Mucosa of rectum (tissue), 2 donors: ENCODE results near the gene PIGV.
A peak's percentile ranks its signal among the peaks of the same experiment; 100 is the strongest.

ENCODE experiments used
- H3K27ac ChIP-seq, 2 donors: one replicate each; pipeline ENCODE4 v1.7.0; 2013; ENCODE audit warnings: inconsistent platforms in 2 of 2, low read depth in 2 of 2, low read length in 2 of 2
- H3K27me3 ChIP-seq, 2 donors: one replicate each; pipeline ENCODE4 v1.7.0; 2013; ENCODE audit warnings: low read length in 2 of 2; ENCODE audit not compliant: control insufficient read depth in 2 of 2, insufficient read depth in 2 of 2
- H3K36me3 ChIP-seq, 2 donors: one replicate each; pipeline ENCODE4 v1.7.0; 2013; ENCODE audit warnings: low read length in 2 of 2; ENCODE audit not compliant: control insufficient read depth in 2 of 2, insufficient read depth in 2 of 2
- H3K4me1 ChIP-seq, 2 donors: one replicate each; pipeline ENCODE4 v1.7.0; 2013; ENCODE audit warnings: low read length in 2 of 2, mild to moderate bottlenecking in 1 of 2; ENCODE audit not compliant: control insufficient read depth in 2 of 2, insufficient read depth in 2 of 2
- H3K4me3 ChIP-seq, 2 donors: one replicate each; pipeline ENCODE4 v1.7.0; 2013; ENCODE audit warnings: low read length in 2 of 2
- H3K9ac ChIP-seq, 2 donors: one replicate each; pipeline ENCODE4 v1.7.0; 2013; ENCODE audit warnings: low read length in 2 of 2, low read depth in 1 of 2, mild to moderate bottlenecking in 1 of 2
- H3K9me3 ChIP-seq, 2 donors: one replicate each; pipeline ENCODE4 v1.7.0; 2013; ENCODE audit warnings: low read length in 2 of 2; ENCODE audit not compliant: control insufficient read depth in 2 of 2
- donor health status: healthy.
- donor health status: Normal muscosa, but diverticular disease.

Gene PIGV

DNA sequence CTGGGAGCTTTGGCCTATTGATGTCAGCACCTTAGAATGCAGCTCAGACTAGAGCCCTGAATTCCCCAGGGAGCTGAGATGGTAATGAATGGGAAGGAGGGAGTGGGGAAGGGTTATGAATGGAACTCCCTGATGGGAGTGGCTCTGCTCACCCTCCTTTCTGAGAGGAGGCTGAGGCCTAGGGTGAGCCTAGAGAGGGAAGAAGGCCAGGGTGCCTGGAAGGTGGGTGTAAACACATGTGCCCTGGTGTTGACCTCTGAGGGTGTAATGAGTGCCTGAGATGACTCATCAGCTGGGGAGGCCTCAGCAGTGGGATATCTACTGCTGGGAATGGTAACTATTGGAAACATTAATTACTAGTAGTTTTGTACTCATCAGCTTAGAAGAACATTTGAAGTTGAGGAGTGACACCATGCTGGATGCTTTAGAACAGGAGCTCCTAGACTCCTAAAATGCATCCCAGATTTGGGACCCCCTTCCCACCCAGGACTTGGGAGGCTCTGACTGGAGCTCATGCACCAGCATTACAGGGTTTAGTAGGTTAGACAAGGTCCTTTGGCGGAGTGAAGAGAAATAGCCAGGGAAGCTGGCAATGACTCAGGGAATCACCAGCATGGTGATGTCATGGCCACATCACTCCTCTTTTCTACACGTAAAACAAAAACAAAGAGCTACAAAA lies 16.0 kb upstream of the PIGV start:
- Histone ChIP-seq H3K27me3 (no peaks in the 10 kb centered on the region), H3K4me3 (no peak overlapping the region), H3K9ac (no peak overlapping the region), H3K36me3 (peaks cover 83 to 92% of the 10 kb centered on the region in 2 donors), H3K9me3 (no peaks in the 10 kb centered on the region), H3K4me1 (peaks cover 0 to 5% of the 10 kb centered on the region in 2 donors), H3K27ac (no peak overlapping the region)

DNA sequence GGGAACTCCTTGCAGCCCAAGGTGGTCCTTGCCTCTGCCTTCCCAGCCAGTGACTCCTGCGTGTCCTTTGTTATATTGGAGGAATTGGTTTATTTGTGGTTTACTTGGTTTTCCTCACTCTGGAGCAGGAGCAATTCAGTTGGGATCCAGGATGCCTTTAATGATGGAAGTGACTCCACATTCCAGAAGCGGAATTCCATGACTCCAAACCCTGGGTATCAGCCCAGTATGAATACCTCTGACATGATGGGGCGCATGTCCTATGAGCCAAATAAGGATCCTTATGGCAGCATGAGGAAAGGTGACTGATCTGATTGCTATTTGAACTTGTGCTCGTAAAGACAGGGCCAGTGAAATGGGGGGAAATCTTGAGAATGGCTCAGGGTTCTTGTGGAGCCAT lies 15.1 kb upstream of the PIGV start:
- H3K27me3 ChIP-seq: no peaks in the 10 kb centered on the region
- peaks cover 81 to 87% of the 10 kb centered on the region in 2 donors for H3K36me3 ChIP-seq
- no peak overlapping the region for H3K9ac ChIP-seq
- no peak overlapping the region for H3K27ac ChIP-seq
- no peak overlapping the region for H3K4me3 ChIP-seq
- H3K9me3 ChIP-seq: no peaks in the 10 kb centered on the region
- peaks cover 0 to 5% of the 10 kb centered on the region in 2 donors for H3K4me1 ChIP-seq

DNA sequence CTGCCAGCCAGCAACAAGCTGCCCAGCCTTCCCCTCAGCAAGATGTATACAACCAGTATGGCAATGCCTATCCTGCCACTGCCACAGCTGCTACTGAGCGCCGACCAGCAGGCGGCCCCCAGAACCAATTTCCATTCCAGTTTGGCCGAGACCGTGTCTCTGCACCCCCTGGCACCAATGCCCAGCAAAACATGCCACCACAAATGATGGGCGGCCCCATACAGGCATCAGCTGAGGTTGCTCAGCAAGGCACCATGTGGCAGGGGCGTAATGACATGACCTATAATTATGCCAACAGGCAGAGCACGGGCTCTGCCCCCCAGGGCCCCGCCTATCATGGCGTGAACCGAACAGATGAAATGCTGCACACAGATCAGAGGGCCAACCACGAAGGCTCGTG lies 13.3 kb upstream of the PIGV start:
- peaks cover 0 to 2% of the 10 kb centered on the region in 2 donors for H3K4me1 ChIP-seq
- no peak overlapping the region for H3K4me3 ChIP-seq
- peaks cover 78 to 86% of the 10 kb centered on the region in 2 donors for H3K36me3 ChIP-seq
- no peak overlapping the region for H3K27ac ChIP-seq
- no peak overlapping the region for H3K9ac ChIP-seq
- H3K9me3 ChIP-seq: no peaks in the 10 kb centered on the region
- no peaks in the 10 kb centered on the region for H3K27me3 ChIP-seq

DNA sequence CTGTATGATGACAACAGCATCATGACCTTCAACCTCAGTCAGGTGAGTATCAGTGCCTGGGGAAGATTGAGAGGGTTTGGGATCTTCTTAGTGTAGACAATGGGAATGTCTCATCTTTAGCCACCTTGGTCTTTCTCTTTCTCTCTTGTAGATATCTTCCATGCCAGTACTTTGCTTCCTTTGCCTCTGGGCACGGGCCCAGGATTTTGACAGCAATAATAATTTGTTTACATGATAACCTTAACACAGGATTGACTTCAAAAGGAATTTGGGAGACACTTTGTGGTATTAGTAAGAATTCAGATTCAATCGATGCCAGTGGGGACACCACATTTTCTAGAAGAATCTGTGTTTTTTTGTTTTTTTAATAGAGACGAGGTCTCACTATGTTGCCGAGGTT lies 12.1 kb upstream of the PIGV start:
- Histone ChIP-seq H3K27me3 (no peaks in the 10 kb centered on the region), H3K36me3 (peaks cover 83 to 89% of the 10 kb centered on the region in 2 donors), H3K9me3 (no peaks in the 10 kb centered on the region), H3K27ac (no peak overlapping the region), H3K4me3 (no peak overlapping the region), H3K4me1 (peaks cover 0 to 2% of the 10 kb centered on the region in 2 donors), H3K9ac (no peak overlapping the region)

DNA sequence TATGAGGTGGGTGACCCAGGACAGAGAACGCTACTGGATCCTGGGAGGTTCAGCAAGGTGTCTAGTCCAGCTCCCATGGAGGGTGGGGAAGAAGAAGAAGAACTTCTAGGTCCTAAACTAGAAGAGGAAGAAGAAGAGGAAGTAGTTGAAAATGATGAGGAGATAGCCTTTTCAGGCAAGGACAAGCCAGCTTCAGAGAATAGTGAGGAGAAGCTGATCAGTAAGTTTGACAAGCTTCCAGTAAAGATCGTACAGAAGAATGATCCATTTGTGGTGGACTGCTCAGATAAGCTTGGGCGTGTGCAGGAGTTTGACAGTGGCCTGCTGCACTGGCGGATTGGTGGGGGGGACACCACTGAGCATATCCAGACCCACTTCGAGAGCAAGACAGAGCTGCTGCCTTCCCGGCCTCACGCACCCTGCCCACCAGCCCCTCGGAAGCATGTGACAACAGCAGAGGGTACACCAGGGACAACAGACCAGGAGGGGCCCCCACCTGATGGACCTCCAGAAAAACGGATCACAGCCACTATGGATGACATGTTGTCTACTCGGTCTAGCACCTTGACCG lies 8.6 kb upstream of the PIGV start:
- Histone ChIP-seq H3K36me3 (peaks cover 59 to 64% of the 10 kb centered on the region in 2 donors), H3K4me3 (no peak overlapping the region), H3K27ac (no peak overlapping the region), H3K4me1 (peaks cover 11 to 13% of the 10 kb centered on the region in 2 donors), H3K27me3 (no peaks in the 10 kb centered on the region), H3K9ac (no peak overlapping the region), H3K9me3 (no peaks in the 10 kb centered on the region)

DNA sequence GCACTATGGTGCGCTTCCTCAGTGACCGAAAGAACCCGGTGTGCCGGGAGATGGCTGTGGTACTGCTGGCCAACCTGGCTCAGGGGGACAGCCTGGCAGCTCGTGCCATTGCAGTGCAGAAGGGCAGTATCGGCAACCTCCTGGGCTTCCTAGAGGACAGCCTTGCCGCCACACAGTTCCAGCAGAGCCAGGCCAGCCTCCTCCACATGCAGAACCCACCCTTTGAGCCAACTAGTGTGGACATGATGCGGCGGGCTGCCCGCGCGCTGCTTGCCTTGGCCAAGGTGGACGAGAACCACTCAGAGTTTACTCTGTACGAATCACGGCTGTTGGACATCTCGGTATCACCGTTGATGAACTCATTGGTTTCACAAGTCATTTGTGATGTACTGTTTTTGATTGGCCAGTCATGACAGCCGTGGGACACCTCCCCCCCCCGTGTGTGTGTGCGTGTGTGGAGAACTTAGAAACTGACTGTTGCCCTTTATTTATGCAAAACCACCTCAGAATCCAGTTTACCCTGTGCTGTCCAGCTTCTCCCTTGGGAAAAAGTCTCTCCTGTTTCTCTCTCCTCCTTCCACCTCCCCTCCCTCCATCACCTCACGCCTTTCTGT lies 7.3 kb upstream of the PIGV start:
- Histone ChIP-seq H3K4me1 (peaks cover 20 to 23% of the 10 kb centered on the region in 2 donors), H3K36me3 (peaks cover 47 to 52% of the 10 kb centered on the region in 2 donors), H3K27ac (no peak overlapping the region), H3K9me3 (no peaks in the 10 kb centered on the region), H3K9ac (no peak overlapping the region), H3K4me3 (no peak overlapping the region), H3K27me3 (no peaks in the 10 kb centered on the region)

DNA sequence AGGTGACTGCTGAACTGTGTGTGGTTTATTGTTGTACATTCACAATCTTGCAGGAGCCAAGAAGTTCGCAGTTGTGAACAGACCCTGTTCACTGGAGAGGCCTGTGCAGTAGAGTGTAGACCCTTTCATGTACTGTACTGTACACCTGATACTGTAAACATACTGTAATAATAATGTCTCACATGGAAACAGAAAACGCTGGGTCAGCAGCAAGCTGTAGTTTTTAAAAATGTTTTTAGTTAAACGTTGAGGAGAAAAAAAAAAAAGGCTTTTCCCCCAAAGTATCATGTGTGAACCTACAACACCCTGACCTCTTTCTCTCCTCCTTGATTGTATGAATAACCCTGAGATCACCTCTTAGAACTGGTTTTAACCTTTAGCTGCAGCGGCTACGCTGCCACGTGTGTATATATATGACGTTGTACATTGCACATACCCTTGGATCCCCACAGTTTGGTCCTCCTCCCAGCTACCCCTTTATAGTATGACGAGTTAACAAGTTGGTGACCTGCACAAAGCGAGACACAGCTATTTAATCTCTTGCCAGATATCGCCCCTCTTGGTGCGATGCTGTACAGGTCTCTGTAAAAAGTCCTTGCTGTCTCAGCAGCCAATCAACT lies 6.4 kb upstream of the PIGV start:
- Histone ChIP-seq H3K4me1 (peaks cover 29 to 31% of the 10 kb centered on the region in 2 donors), H3K9me3 (no peaks in the 10 kb centered on the region), H3K27ac (no peak overlapping the region), H3K4me3 (no peak overlapping the region), H3K9ac (no peak overlapping the region), H3K36me3 (peaks cover 44 to 45% of the 10 kb centered on the region in 2 donors), H3K27me3 (no peaks in the 10 kb centered on the region)

DNA sequence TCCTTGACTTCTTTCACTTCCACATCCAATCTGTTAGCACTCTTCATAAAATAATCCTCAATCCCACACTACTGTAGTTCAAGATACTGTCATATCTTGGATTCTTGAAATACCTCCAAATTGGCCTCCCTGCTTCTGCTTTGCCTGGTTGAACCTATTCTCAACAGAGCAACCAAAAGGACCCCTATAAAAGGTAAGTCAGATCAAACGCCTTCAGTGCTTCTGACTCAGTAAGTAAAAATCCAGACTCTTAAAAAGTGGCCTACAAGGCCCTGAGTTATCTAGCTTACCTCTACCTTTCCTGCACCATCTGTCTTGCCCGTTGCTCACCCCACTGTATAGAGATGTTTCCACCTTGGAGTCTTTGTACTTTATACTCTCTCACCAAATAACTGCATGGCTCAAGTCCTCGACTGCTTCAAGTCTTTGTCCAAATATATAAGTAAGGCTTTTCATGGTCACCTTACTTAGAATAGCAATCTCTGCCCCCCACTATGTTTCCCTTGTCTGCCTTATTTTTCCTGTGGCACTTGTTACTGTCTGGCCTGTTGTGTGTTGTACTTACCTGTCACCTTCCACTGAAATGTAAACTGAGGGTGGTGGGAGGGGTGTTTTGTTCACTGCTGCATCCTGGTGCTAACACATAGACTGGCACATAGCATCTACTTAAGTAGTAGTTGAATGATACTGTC lies 5.1 kb upstream of the PIGV start:
- Histone ChIP-seq H3K36me3 (peaks cover 33 to 38% of the 10 kb centered on the region in 2 donors), H3K27ac (no peak overlapping the region), H3K4me3 (no peak overlapping the region), H3K4me1 (peaks cover 37 to 43% of the 10 kb centered on the region in 2 donors), H3K27me3 (no peaks in the 10 kb centered on the region), H3K9ac (no peak overlapping the region), H3K9me3 (no peaks in the 10 kb centered on the region)

DNA sequence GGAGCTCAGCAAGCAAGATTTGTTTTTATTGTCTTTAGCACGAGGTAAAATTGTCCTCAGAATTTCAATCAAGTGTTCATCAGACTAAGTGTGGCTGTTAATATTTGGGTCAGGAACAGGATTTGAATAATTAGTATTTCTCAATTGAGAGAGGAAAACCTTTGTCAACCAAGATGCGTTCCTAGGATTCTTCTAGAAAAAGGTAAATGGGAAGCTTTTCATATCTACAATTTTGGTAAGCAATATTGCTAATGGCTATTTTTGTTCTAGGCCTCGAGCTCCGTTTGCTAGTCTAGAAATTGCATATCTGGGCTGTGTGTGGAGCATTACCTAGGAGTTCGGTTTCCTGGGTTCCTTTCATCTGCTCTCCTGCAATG lies 4.1 kb upstream of the PIGV start:
- Histone ChIP-seq H3K27ac (peak overlapping the region; percentile 55 to 66), H3K36me3 (peaks cover 28 to 29% of the 10 kb centered on the region in 2 donors), H3K9ac (peak overlapping the region in 1 of 2 donors; percentile 18), H3K4me3 (peak overlapping the region in 1 of 2 donors; percentile 34), H3K27me3 (no peaks in the 10 kb centered on the region), H3K9me3 (no peaks in the 10 kb centered on the region), H3K4me1 (peaks cover 43% of the 10 kb centered on the region in 2 donors)
